ENCODE measurements around the gene MATN3. TPM values are rescaled to one million over a fixed set of nuclear protein-coding genes. Genes with fewer than 3 reads are reported as not detected.

Gene MATN3
- total RNA-seq, 3 donors from 2014 or later (not counting 1 experiment from before 2014, with no cell fraction given): not detected

DNA sequence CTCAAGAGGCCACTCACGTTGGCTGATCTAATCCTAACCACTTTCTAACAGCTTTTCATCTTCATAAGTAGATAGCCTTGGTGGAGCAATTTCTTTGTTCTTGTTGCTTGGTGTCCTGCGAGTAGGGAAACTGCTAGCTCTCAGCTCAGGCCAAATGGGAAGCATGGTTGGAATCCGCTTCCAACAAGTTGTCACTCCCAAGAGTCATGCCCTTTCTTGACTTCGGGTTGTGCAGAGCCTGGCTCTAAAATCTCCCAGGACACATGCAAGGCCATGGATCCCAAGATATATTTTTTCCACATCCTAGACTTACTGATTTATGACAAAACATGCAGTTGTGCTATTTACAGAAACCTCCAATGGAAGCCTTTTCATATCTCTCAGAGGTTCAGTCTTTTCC is 7.3 kb upstream of the MATN3 start:
- no peaks in the 10 kb centered on the region for H3K36me3 Mint-ChIP-seq
- TF ChIP-seq, protein P1, sequence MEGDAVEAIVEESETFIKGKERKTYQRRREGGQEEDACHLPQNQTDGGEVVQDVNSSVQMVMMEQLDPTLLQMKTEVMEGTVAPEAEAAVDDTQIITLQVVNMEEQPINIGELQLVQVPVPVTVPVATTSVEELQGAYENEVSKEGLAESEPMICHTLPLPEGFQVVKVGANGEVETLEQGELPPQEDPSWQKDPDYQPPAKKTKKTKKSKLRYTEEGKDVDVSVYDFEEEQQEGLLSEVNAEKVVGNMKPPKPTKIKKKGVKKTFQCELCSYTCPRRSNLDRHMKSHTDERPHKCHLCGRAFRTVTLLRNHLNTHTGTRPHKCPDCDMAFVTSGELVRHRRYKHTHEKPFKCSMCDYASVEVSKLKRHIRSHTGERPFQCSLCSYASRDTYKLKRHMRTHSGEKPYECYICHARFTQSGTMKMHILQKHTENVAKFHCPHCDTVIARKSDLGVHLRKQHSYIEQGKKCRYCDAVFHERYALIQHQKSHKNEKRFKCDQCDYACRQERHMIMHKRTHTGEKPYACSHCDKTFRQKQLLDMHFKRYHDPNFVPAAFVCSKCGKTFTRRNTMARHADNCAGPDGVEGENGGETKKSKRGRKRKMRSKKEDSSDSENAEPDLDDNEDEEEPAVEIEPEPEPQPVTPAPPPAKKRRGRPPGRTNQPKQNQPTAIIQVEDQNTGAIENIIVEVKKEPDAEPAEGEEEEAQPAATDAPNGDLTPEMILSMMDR (IDR thresholded peaks at IDR 0.05): no peak

DNA sequence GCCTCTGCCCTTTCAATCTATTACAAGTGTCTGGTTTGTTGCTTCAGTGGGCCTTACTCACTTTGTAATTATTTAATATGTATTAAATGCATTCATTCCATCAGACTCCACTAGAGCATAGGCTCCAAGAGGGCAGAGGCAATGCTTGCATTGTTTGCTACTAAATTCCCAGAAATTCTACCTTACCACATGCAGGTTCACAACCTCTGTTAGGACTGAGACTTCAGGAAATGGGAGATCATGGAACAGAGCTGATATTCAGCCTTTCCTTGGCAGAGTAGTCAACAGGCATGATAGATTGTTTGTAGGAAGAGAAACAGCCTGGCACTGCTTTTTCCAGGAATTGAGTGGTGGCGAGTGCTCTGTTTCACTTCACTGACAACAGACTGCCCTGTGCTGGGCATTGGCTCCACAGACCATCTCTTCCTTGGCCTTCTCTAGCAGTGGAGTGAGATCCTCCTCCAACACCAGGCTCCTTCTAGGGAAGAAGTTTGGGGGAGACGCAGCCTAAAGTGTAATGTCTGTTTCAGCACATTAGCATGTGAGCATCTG is 6.2 kb upstream of the MATN3 start:
- Mint-ChIP-seq H3K4me1 (no peaks in the 10 kb centered on the region), H3K36me3 (no peaks in the 10 kb centered on the region), H3K9me3 (peaks cover 2 to 7% of the 10 kb centered on the region in 2 donors), H3K4me3 (no peak overlapping the region), H3K27me3 (ENCODE audit: low read depth in 2 of 2) (peaks cover 8 to 15% of the 10 kb centered on the region in 2 donors), H3K27ac (no peak overlapping the region)
- WGBS (ENCODE audit: insufficient coverage): 100% methylated on average over 1 of the region's 2 CpGs
- peaks cover 10% of the 10 kb centered on the region for H3K9me3 ChIP-seq (ENCODE audit: control insufficient read depth, insufficient read depth, low read length)
- H3K27me3 ChIP-seq (ENCODE audit: control insufficient read depth, insufficient read depth, low read length): peaks cover under 1% of the 10 kb centered on the region
- no peak for DNase-seq
- intact Hi-C loops (cut with micrococcal nuclease): loop anchor here (5.0 kb wide), 1 partner anchor 61 kb away; no protein-coding TSS in a partner anchor
- no peaks in the 10 kb centered on the region for H3K4me1 ChIP-seq (ENCODE audit: control insufficient read depth, insufficient read depth, low read length)
- no peak overlapping the region for H3K4me3 ChIP-seq (ENCODE audit: low read length)
- no peak for ATAC-seq
- no peak overlapping the region for H3K27ac ChIP-seq (ENCODE audit: low read length)
- H3K36me3 ChIP-seq (ENCODE audit: control insufficient read depth, insufficient read depth, low read length): no peaks in the 10 kb centered on the region
- TF ChIP-seq, protein P1 (IDR thresholded peaks at IDR 0.05): no peak

More for the DNA sequence above, 7.3 kb upstream of the MATN3 start:
- Mint-ChIP-seq H3K4me3 (no peak overlapping the region), H3K4me1 (no peaks in the 10 kb centered on the region), H3K27me3 (ENCODE audit: low read depth in 2 of 2) (peaks cover 2 to 4% of the 10 kb centered on the region in 2 donors), H3K9me3 (peaks cover 2 to 7% of the 10 kb centered on the region in 2 donors), H3K27ac (no peak overlapping the region)
- DNase-seq: no peak
- Histone ChIP-seq H3K4me3 (ENCODE audit: low read length) (no peak overlapping the region), H3K9me3 (ENCODE audit: control insufficient read depth, insufficient read depth, low read length) (peaks cover 10% of the 10 kb centered on the region), H3K27ac (ENCODE audit: low read length) (no peak overlapping the region), H3K36me3 (ENCODE audit: control insufficient read depth, insufficient read depth, low read length) (no peaks in the 10 kb centered on the region), H3K27me3 (ENCODE audit: control insufficient read depth, insufficient read depth, low read length) (no peaks in the 10 kb centered on the region), H3K4me1 (ENCODE audit: control insufficient read depth, insufficient read depth, low read length) (no peaks in the 10 kb centered on the region)
- no peak for ATAC-seq
- WGBS (ENCODE audit: insufficient coverage): 96% methylated on average over 4 of the region's 4 CpGs
- intact Hi-C loops (cut with micrococcal nuclease): loop anchor here (5.0 kb wide), 1 partner anchor 62 kb away; no protein-coding TSS in a partner anchor

DNA sequence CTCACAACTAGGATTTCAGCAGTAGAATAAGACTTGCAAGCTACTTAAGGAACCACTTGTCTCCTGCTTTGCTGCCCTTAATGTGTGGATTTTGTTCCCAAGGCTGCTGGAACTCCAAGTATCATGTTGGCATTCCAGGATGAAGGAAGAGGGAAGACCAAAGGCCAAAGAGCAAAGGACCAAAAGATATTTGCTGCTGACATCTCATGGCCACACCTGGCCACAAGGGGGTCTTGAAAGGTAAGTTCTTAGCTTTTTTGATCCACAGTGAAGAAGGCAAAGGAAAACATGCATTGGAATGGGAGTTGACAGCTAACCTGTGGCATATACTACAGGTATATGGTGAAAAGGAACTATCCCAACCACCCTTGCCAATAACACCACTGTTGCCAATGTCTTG is 3.9 kb upstream of the MATN3 start:
- peaks cover 8% of the 10 kb centered on the region for H3K9me3 ChIP-seq (ENCODE audit: control insufficient read depth, insufficient read depth, low read length)

More for the DNA sequence above, 3.9 kb upstream of the MATN3 start:
- H3K4me3 ChIP-seq (ENCODE audit: low read length): no peak overlapping the region
- Mint-ChIP-seq H3K27ac (no peak overlapping the region), H3K4me1 (peaks cover 7 to 10% of the 10 kb centered on the region in 2 donors), H3K9me3 (no peaks in the 10 kb centered on the region), H3K36me3 (no peaks in the 10 kb centered on the region), H3K27me3 (ENCODE audit: low read depth in 2 of 2) (peaks cover 24 to 29% of the 10 kb centered on the region in 2 donors), H3K4me3 (no peak overlapping the region)
- no peak for DNase-seq
- H3K27me3 ChIP-seq (ENCODE audit: control insufficient read depth, insufficient read depth, low read length): peaks cover 18% of the 10 kb centered on the region
- ATAC-seq: no peak
- no peak overlapping the region for H3K27ac ChIP-seq (ENCODE audit: low read length)
- TF ChIP-seq, protein P1 (IDR thresholded peaks at IDR 0.05): no peak
- H3K4me1 ChIP-seq (ENCODE audit: control insufficient read depth, insufficient read depth, low read length): peaks cover 10% of the 10 kb centered on the region
- intact Hi-C loops (cut with micrococcal nuclease): loop anchor here (5.0 kb wide), 1 partner anchor 59 kb away; no protein-coding TSS in a partner anchor
- no peaks in the 10 kb centered on the region for H3K36me3 ChIP-seq (ENCODE audit: control insufficient read depth, insufficient read depth, low read length)

All from natural killer cell (primary cell).